HepG2 (cell line): ENCODE results near the gene RBBP8NL. TPM values are rescaled to one million over a fixed set of nuclear protein-coding genes. Genes with fewer than 3 reads are reported as not detected.

Source experiments
- ATAC-seq: fragments of 200-7000 bp; cut with Tn5 transposase; 3 replicates; pipeline ENCODE4 v1.9.1; 2020; ENCODE audit warnings: mild to moderate bottlenecking, moderate library complexity
- BruUV-seq: library from RNA; stranded (reverse); fragments of 400-500 nt; replicated peaks from 2 replicates; lab custom pipeline; 2021; lab: Mats Ljungman, UMichigan
- CTCF ChIA-PET: fragments of 300-600 bp; formaldehyde crosslinking; extraction: SDS; loops from one replicate; lab custom pipeline; 2021; ENCODE audit warnings: low total read pairs, inconsistent platforms, low intra/inter-chr PET ratio; lab: Yijun Ruan, JAX
- POLR2A ChIA-PET: fragments of 350-600 bp; sonication (Branson Sonifier 250); formaldehyde crosslinking; loops from one replicate; lab custom pipeline; 2020; ENCODE audit warnings: antibody characterized with exemption, inconsistent platforms; lab: Yijun Ruan, JAX
- DNase-seq: peaks from one replicate; pipeline ENCODE4 v3.0.0-alpha.2; 2015; ENCODE audit warnings: low spot score
- FAIRE-seq: peaks from 3 replicates; lab custom pipeline; 2011; peaks lifted over from hg19 to GRCh38; lab: Jason Lieb, UNC
- H2AFZ ChIP-seq: one replicate; pipeline ENCODE4 v1.6.1; 2011; ENCODE audit warnings: low read length, inconsistent platforms
- H3K27ac ChIP-seq: fragments of 300-600 bp; 3 replicates; pipeline ENCODE4 v1.8.0; 2011; ENCODE audit warnings: mixed run types, mild to moderate bottlenecking, mixed read lengths, low read length, inconsistent platforms; ENCODE audit not compliant: insufficient read depth; ENCODE audit errors: extremely low read length
- H3K27me3 ChIP-seq, 2 experiments: fragments of 200-600 bp in 1 of 2; 2 replicates in 1 of 2; 3 replicates in 1 of 2; pipeline versions ENCODE4 v1.6.0 to v1.8.0; 2011; ENCODE audit warnings: low read length in 2 of 2, mild to moderate bottlenecking in 2 of 2, moderate library complexity in 2 of 2, inconsistent platforms in 1 of 2; ENCODE audit not compliant: insufficient read depth in 2 of 2, control insufficient read depth in 1 of 2
- H3K36me3 ChIP-seq, 2 experiments: fragments of 200-600 bp in 1 of 2; replicated peaks in 1 of 2; 2 replicates in 1 of 2; 3 replicates in 1 of 2; pipeline versions ENCODE4 v1.5.1 to v1.8.0; 2011; ENCODE audit warnings: low read length in 2 of 2, inconsistent platforms in 1 of 2; ENCODE audit not compliant: insufficient read depth in 2 of 2, control insufficient read depth in 1 of 2
- H3K4me1 ChIP-seq: 2 replicates; pipeline ENCODE4 v1.5.1; 2012; ENCODE audit warnings: low read length, inconsistent platforms; ENCODE audit not compliant: insufficient read depth
- H3K4me2 ChIP-seq: 2 replicates; pipeline ENCODE4 v1.6.0; 2011; ENCODE audit warnings: low read depth, low read length, inconsistent platforms
- H3K4me3 ChIP-seq, 3 experiments: fragments of 200-600 bp in 1 of 3; sonication (generic), shearing (Covaris generic) in 1 of 3; replicated peaks in 1 of 3; 2 replicates each; pipeline ENCODE4 v1.5.1; 2011 to 2016; ENCODE audit warnings: low read length in 3 of 3, inconsistent platforms in 2 of 3, low read depth in 2 of 3, mild to moderate bottlenecking in 2 of 3, control low read depth in 1 of 3, mixed read lengths in 1 of 3; ENCODE audit not compliant: insufficient read depth in 1 of 3
- H3K79me2 ChIP-seq: one replicate; pipeline ENCODE4 v1.6.1; 2011; ENCODE audit warnings: low read length, inconsistent platforms; ENCODE audit not compliant: insufficient read depth
- H3K9ac ChIP-seq: 2 replicates; pipeline ENCODE4 v1.6.0; 2011; ENCODE audit warnings: mild to moderate bottlenecking, low read depth, low read length, inconsistent platforms; ENCODE audit not compliant: insufficient read depth
- H3K9me3 ChIP-seq: 2 replicates; pipeline ENCODE4 v1.5.1; 2012; ENCODE audit warnings: mild to moderate bottlenecking, low read length
- H4K20me1 ChIP-seq: 2 replicates; pipeline ENCODE4 v1.6.0; 2011; ENCODE audit warnings: inconsistent platforms, mild to moderate bottlenecking, low read length, moderate library complexity; ENCODE audit not compliant: insufficient read depth
- FOXJ3 ChIP-seq: sonication (generic); formaldehyde crosslinking; IDR thresholded peaks from 2 replicates; pipeline ENCODE4 v1.4.0; 2020; ENCODE audit warnings: missing genetic modification reagents, mild to moderate bottlenecking, borderline replicate concordance
- HDAC2 ChIP-seq: sonication (generic); formaldehyde crosslinking; IDR thresholded peaks from 2 replicates; pipeline ENCODE4 v1.4.0; 2020; ENCODE audit warnings: missing genetic modification reagents
- MXD4 ChIP-seq: IDR thresholded peaks from 2 replicates; pipeline ENCODE4 v1.6.1; 2016; ENCODE audit warnings: mild to moderate bottlenecking, missing biosample characterization, missing genetic modification reagents
- RAD51 ChIP-seq: fragments of 450-650 bp; IDR thresholded peaks from 2 replicates; pipeline ENCODE4 v1.6.1; 2016; ENCODE audit warnings: borderline replicate concordance
- TBX3 ChIP-seq: fragments of 450-650 bp; IDR thresholded peaks from 2 replicates; pipeline ENCODE4 v1.6.1; 2017; ENCODE audit warnings: antibody characterized with exemption, mild to moderate bottlenecking, inconsistent platforms, borderline replicate concordance
- ZBTB20 ChIP-seq: sonication (generic); formaldehyde crosslinking; IDR thresholded peaks from 2 replicates; pipeline ENCODE4 v1.8.1; 2023; ENCODE audit warnings: missing genetic modification reagents, low read depth, mild to moderate bottlenecking, borderline replicate concordance
- ZNF674 ChIP-seq: sonication (generic); formaldehyde crosslinking; IDR thresholded peaks from 2 replicates; pipeline ENCODE4 v1.5.0; 2020; ENCODE audit warnings: low read depth, mild to moderate bottlenecking, missing genetic modification reagents
- ZNF713 ChIP-seq: sonication (generic); formaldehyde crosslinking; IDR thresholded peaks from 2 replicates; pipeline ENCODE4 v1.4.0; 2020; ENCODE audit warnings: mild to moderate bottlenecking, missing genetic modification reagents
- WGBS: methylation state at CpG from one replicate; pipeline ENCODE4 v1.1.6; 2017; ENCODE audit warnings: low lambda C conversion rate; 5-methylcytosine and 5-hydroxymethylcytosine counted together
- in situ Hi-C: cut with HindIII; loops from 2 replicates; pipeline ENCODE4 v1.10.0; 2017; ENCODE audit warnings: low pct_unique_long_range_greater_than_20kb; ENCODE audit not compliant: extremely low pct_ligation_motif_present
- intact Hi-C: fragments of 100-400 bp; cut with micrococcal nuclease; formaldehyde crosslinking; loops from one replicate; pipeline ENCODE4 v1.10.0; 2022; ENCODE audit not compliant: unreplicated experiment
- polyA plus RNA-seq, 8 experiments: library from polyadenylated mRNA; depleted of rRNA in 3 of 8; stranded (reverse) in 7 of 8; unstranded in 1 of 8; fragments of >200 nt; fragmentation: Illumina TruSeq in 4 of 8; extraction: Trizol in 4 of 8; gene quantifications; 2 replicates each; pipeline versions ENCODE4 v1.2.1 to v1.2.3, GENCODE V29; 2011 to 2016; ENCODE audit warnings: low read depth in 4 of 8, missing spikeins in 1 of 8, mixed read lengths in 1 of 8; ENCODE audit not compliant: insufficient read depth in 1 of 8
- total RNA-seq, 5 experiments: library from RNA; depleted of rRNA; stranded (reverse); fragments of >200 nt; fragmentation: Illumina TruSeq; extraction: Trizol; gene quantifications; 2 replicates each; pipeline ENCODE4 v1.2.3, GENCODE V29; 2016; ENCODE audit warnings: low read depth in 1 of 5

RBBP8NL gene
- total and polyA plus RNA-seq, 2 of the 13 experiments (the other 11 are each of a cell fraction or from before 2014, with no cell fraction given), result 0.69 to 0.86 TPM

DNA sequence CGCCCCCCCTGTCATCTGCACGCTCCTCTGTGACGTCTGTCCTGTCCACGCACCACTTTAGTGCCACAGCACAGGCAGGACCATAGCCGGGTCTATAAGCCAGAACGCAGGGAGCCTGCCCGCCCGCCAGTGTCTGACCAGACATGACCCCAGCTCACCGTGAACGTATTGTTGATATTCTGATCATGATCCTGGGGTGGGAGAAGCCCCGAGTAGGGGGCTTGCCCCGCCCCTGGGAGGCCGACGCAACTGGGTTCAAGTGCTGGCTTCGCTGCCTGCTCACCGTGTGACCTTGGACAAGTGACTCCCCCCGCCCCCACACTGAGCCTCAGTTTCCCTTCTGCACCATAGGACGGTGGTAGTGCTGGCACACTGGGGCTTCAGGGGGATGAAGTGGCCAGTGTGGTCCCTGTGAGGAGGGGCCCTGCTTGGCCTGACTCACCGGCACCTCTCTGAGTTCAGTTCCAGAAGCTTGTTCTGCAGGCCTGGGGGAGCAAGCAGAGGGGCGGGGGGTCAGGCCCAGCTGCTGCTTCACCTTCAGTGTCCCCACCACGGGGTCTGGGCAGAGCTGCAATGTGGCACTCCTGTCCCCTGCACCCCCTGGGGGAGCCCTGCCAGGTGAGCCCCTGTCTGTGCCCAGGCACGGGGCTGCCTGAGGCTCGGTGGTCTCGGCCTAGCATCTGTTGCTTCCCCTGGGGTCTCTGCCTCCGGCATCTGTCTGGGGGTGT, 9.2 kb downstream of the RBBP8NL start:
- POLR2A ChIA-PET, result no interaction called here
- no peak overlapping the region for H3K4me3 ChIP-seq
- H3K4me2 ChIP-seq, result no peak overlapping the region
- no peaks in the 10 kb centered on the region; the same call in 1 of the 2 replicates for H4K20me1 ChIP-seq
- peaks cover 20 to 70% of the 10 kb centered on the region in 2 experiments; a peak in 4 of 5 replicates for H3K27me3 ChIP-seq
- FAIRE-seq (no peak), DNase-seq (no peak), ATAC-seq (no peak)
- H3K9ac ChIP-seq, result no peak overlapping the region
- no peaks in the 10 kb centered on the region for H3K36me3 ChIP-seq
- CTCF ChIA-PET, result no interaction called here
- no peak for TF ChIP-seq HDAC2 (CRISPR knock-in tag)
- TF ChIP-seq MXD4 (CRISPR knock-in tag), result no peak
- no peak for TF ChIP-seq ZBTB20
- TF ChIP-seq ZNF713 (CRISPR knock-in tag), result no peak
- H3K79me2 ChIP-seq, result no peaks in the 10 kb centered on the region
- H2AFZ ChIP-seq, result no peak overlapping the region
- no peak overlapping the region for H3K27ac ChIP-seq
- H3K4me1 ChIP-seq, result peaks cover 5% of the 10 kb centered on the region
- in situ Hi-C loops (no loop called here), intact Hi-C loops (no loop called here)
- WGBS, result 44% methylated on average over 21 of the region's 25 CpGs
- BruUV-seq, result no TSS peak
- no peaks in the 10 kb centered on the region for H3K9me3 ChIP-seq

GRCh38 chr20:62416651-62417637, 10.4 kb downstream of the RBBP8NL start:
- in situ Hi-C loops, result no loop called here
- ChIA-PET POLR2A (no interaction called here), CTCF (no interaction called here)
- Histone ChIP-seq H4K20me1 (no peaks in the 10 kb centered on the region), H3K4me1 (peaks cover 17% of the 10 kb centered on the region), H3K36me3 (no peaks in the 10 kb centered on the region), H3K9me3 (no peaks in the 10 kb centered on the region), H3K27me3 (peaks cover 19 to 65% of the 10 kb centered on the region in 2 experiments; a peak in 4 of 5 replicates), H3K4me3 (no peak overlapping the region), H3K4me2 (no peak overlapping the region), H3K9ac (no peak overlapping the region), H2AFZ (no peak overlapping the region), H3K27ac (no peak overlapping the region), H3K79me2 (no peaks in the 10 kb centered on the region)
- no TSS peak for BruUV-seq
- intact Hi-C loops, result no loop called here
- DNase-seq, result no peak
- no peak for ATAC-seq
- WGBS, result 45% methylated on average over 38 of the region's 43 CpGs
- FAIRE-seq, result no peak
- no peak for TF ChIP-seq ZNF674 (CRISPR knock-in tag)
- no peak for TF ChIP-seq FOXJ3 (CRISPR knock-in tag)
- TF ChIP-seq RAD51, result no peak
- TF ChIP-seq TBX3, result no peak
